Smooth muscle cell of the brain vasculature (primary cell): ENCODE measurements around the gene DENND4C.
"Not testable (repeated sequence)": the region's sequence is repeated elsewhere in the genome, so short reads cannot be mapped to it uniquely, and the experiment has no call there.

Source experiments
- DNase-seq: peaks from one replicate; pipeline ENCODE4 v3.0.0-alpha.2; 2012; ENCODE audit warnings: low read depth, low spot score

DENND4C gene

GRCh38 chr9:19372567-19372966 is 142.1 kb downstream of the DENND4C start:
- no peak for DNase-seq

DNA sequence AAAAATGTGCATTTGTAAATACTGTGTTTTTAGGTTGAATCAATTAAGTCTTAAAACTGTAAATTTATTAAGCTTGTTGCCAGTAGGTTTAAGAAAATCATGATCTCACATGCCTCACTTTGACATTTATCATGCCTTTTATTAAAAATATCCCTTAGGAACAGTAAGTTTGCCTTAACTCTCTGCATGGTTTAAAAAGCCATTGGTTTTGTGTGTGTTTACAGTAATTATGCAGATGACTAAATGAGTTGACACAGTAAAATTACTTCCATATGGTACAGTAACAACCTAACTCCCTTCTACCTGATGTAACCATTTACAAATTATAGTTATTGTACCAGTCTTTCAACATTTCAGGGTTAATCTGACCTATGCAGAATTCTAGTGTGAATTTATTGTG is 143.0 kb downstream of the DENND4C start:
- no peak for DNase-seq

GRCh38 chr9:19375538-19375937 is 145.0 kb downstream of the DENND4C start:
- DNase-seq = no peak

- DNase-seq = no peak
These were observed 146.4 kb downstream of the DENND4C start for GRCh38 chr9:19376931-19377330.

GRCh38 chr9:19378164-19378563 is 147.7 kb downstream of the DENND4C start:
- no peak for DNase-seq

GRCh38 chr9:19378647-19379046 is 148.2 kb downstream of the DENND4C start:
- DNase-seq = no peak

DNA sequence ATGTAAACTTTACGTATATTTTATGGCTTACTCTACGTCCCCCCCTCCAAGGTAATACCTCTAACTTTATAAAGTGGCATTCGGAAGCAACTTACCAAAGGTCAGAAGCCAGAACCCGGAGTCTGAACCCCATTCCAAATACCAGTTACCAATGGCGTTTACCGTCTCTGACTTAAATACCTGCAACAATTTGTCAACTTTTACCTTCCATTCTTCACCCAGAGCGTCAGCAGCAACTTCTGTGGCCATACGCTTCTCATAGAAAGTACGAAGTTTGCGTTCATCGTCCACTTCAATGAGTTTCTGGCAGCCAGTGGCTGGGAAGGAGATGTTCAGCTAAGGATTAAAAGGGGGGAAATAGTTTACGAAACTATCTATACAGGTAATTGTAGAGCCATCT is 148.8 kb downstream of the DENND4C start:
- DNase-seq = no peak

GRCh38 chr9:19379697-19380046 is 149.2 kb downstream of the DENND4C start:
- no peak for DNase-seq

DNA sequence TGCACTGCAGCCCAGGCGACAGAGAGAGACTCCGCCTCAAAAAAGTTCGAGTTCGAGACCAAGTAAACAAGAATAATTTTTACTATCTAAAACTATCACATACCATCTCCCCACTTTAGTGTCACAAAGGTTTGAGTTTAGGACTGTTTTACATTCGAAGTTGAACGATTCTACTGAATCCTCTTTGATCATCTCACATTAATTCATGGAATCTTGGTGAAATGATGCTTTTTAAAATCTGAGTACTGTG is 150.3 kb downstream of the DENND4C start:
- no peak for DNase-seq

DNA sequence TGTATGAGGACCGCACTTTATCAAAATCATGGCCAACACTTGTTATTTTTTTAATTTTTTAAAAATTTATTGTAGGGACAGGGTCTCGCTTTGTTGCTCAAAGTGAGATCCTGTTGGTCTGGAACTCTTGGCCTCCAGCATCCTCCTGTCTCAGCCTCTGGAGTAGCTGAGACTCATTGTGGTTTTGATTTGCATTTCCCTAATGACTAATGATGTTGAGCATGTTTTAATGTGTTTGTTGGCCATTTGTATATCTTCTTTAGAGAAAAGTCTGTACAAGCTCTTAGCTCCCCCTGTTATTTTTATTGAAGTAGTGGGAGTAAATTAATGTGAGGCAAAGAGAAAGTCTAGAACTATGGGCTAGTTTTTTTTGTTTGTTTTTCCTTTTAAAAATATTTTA is 151.2 kb downstream of the DENND4C start:
- DNase-seq = no peak

DNA sequence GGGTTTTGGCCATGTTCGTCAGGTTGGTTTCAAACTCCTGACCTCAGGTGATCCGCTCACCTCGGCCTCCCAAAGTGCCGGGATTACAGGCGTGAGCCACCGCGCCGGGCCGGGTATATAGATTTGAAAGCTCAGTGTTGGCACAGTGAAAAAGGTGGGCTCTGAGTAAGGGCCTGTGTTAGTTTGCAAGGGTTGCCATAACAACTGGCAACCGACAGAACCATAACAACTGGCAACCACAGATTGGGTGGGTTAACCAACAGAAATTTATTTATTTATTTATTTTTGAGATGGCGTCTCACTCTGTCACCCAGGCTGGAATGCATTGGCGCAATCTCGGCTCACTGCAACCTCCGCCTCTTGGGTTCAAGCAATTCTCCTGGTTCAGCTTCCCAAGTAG is 154.7 kb downstream of the DENND4C start:
- DNase-seq = not testable (repeated sequence)

- no peak for DNase-seq
These were observed 155.5 kb downstream of the DENND4C start for GRCh38 chr9:19385786-19386501.

DNA sequence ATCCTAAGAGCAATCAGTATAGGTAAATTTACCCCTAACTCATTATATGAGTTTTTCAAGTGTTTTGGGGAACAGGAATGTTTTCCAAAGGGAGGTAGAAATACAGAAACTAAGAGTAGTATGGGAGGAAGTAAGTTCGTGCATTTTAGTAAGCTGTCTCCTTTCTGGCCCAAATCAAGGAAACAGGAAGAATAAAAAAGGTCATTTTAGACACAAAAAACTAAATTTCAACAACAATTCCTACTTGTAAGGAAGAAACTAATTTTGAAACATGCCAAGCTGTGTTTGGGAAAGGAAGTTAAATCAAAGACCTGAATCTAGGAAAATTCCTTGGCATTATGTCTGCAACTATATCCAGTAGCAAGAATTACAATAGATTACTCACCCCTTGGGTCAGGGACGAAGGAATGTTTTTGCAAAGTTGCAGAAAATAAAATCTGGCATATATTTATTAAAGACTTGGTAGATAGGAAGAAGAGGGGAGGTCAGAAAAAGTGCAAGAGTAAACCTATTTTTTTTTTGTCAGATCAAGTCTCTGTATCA is 156.1 kb downstream of the DENND4C start:
- DNase-seq = no peak

DNA sequence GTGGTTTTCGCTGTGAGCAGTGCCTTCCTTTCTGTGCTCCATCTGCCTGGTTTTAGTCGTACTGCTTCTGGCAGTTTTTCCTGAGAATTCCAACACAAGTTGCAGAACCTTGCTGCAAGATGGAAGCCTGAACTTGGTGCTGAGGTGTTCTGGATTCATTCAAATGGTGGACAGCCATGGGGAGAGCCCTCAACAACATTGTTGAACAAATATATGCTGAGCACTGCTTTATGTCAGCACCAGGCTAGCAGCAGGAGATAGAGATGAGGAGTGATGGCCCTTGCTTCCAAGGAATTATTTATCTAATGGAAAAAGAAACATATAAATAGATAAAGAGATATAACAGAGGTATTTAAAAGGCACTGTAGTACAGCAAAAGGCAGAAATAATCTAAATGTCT is 156.8 kb downstream of the DENND4C start:
- no peak for DNase-seq

- DNase-seq = not testable (repeated sequence)
These were observed 159.0 kb downstream of the DENND4C start for GRCh38 chr9:19389539-19389938.

DNA sequence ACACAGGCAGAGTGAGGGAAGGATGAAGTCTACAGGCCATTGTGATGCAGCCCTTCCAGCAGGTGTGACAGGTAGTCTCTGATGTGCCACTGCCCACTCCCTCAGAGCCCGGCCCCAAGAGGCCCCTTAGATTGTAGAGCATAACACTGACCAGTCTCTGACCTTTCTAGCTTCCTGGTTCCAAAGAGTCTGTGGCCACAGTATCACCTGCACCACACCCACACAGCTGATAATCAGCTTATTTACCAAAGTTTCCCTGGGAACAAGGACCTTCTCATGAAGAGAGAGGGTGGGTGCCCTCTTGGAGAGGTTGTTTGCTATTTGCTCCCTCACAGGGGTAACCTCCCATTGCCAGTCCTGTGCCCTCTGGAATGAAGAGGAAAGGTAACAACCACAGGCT is 167.4 kb downstream of the DENND4C start:
- DNase-seq = no peak

DNA sequence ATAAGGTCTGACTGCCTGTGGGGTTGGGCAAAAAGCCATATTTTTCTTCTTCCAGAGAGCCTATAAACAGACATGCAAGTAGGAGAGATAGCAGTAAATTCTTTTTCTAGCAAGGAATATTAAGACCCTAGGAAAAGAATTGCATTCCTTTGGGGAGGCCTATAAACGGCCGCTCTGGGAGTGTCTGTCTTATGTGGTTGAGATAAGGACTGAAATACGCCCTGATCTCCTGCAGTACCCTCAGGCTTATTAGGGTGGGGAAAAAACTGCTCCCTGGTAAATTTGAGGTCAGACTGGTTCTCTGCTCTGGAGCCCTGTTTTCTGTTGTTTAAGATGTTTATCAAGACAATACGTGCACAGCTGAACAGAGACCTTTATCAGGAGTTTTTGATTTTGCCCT is 172.7 kb downstream of the DENND4C start:
- not testable (repeated sequence) for DNase-seq

- no peak for DNase-seq
These were observed 174.0 kb downstream of the DENND4C start for GRCh38 chr9:19404283-19405075.

DNA sequence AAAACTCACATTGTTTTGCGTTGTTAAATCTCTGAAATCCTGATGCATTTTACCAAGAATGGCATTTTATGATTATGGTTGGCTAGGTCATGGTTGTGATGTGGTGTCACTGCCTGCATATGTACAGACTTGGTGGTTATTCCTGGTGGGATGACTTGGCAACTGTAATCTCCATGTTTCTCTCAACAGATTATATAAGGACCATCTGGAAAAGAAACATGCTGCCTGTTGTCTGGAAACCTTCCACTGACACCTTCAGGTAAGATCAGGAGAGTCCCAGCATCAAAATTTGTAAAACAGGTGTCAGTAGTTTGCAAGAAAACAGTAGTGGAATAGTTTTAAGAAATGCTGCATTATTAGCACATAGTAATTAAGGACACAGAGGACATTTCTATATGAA is 175.3 kb downstream of the DENND4C start:
- no peak for DNase-seq

DNA sequence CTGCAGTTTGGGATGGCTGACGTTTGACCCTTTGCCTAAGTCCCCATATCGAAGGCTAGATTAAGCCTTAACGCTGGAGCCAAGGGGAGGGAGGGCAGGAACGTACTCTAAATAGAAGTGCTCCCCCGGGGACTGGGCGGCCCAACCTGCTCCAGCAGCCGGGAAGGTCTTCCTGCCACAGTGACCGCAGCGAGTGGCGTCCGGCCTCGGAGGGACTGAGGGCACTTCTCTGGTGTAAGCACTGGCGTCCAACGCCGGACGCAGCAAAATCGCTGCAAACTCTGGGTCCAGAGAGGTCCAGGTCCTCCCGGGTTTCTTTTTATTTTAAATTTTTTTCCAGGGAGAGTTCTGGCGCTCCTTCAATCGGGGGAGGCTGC is 177.8 kb downstream of the DENND4C start:
- no peak for DNase-seq

- DNase-seq = peak; percentile 68
These were observed 178.4 kb downstream of the DENND4C start, which contains the start of gene ACER2 for GRCh38 chr9:19408693-19409400. ACER2 (plus strand) TSS chr9:19409009; CDS start chr9:19409085, 76 bp downstream.

DNA sequence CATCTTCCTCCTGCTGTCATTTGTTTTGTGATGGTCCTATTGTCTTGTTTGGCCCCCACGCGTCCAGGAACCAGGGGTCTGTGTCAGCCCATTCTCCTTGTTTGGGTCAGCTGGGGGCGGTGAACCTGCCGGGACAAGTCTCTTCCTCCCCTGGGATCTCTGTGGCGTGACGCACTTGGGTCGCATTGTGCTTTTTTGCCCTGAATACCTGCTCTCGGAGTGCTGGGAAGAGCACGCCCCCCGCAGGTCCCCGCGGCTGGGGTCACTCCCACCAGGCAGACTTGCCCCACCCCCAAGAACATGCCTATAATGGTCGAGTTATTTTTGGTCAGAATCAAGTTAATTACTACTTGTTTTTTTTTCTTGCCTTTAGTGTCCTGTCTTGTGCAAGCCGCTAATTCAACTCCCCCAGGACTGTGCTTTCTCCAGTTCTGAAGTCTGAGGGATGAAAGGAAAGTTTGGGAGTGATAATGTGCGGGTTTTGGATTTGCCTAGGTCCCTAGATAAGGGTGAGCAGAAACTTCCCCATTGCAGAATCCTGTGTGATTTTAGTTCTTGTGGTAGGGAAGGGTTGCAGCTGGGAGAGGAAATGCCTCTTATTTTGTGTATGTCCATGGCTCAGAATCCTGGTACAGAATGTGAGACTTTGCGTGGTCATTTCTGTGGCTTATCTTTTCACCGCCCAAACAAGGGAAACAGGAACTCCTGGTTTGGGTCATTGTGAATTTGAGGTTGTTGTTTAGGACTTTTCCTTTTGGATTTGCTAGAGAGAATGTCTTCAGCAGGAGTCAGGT is 179.1 kb downstream of the DENND4C start:
- no peak for DNase-seq
